Mesenchymal stem cell (in vitro differentiated cells and primary cell): Measurements from ENCODE around the gene PPP1R27.

ENCODE experiments used
- DNase-seq: peaks from one replicate; pipeline ENCODE4 v3.0.0-alpha.2; 2013
- H2AFZ ChIP-seq: one replicate; pipeline ENCODE4 v1.6.1; 2013; ENCODE audit warnings: low read depth, mild to moderate bottlenecking, control low read depth, inconsistent platforms, low read length, moderate library complexity
- H2AK5ac ChIP-seq: 2 replicates; pipeline ENCODE4 v1.6.1; 2013; ENCODE audit warnings: low read length, moderate library complexity, mild to moderate bottlenecking, inconsistent platforms; ENCODE audit not compliant: severe bottlenecking
- H2BK120ac ChIP-seq: one replicate; pipeline ENCODE4 v1.6.1; 2013; ENCODE audit warnings: low read depth, mild to moderate bottlenecking, inconsistent platforms, low read length, moderate library complexity
- H2BK12ac ChIP-seq, 2 experiments: one replicate each; pipeline ENCODE4 v1.6.1; 2013; ENCODE audit warnings: inconsistent platforms in 2 of 2, low read length in 2 of 2, mild to moderate bottlenecking in 2 of 2, moderate library complexity in 2 of 2, control low read depth in 1 of 2
- H2BK15ac ChIP-seq: one replicate; pipeline ENCODE4 v1.6.1; 2013; ENCODE audit warnings: mild to moderate bottlenecking, low read depth, inconsistent platforms; ENCODE audit not compliant: poor library complexity, severe bottlenecking
- H2BK5ac ChIP-seq: 2 replicates; pipeline ENCODE4 v1.6.1; 2013; ENCODE audit warnings: low read depth, mild to moderate bottlenecking, low read length, control low read depth, inconsistent platforms; ENCODE audit not compliant: poor library complexity, severe bottlenecking
- H3K14ac ChIP-seq, 2 experiments: one replicate each; pipeline ENCODE4 v1.6.1; 2013; ENCODE audit warnings: inconsistent platforms in 2 of 2, low read length in 2 of 2, control low read depth in 1 of 2, mild to moderate bottlenecking in 1 of 2, moderate library complexity in 1 of 2
- H3K18ac ChIP-seq, 2 experiments: one replicate each; pipeline ENCODE4 v1.6.1; 2013; ENCODE audit warnings: inconsistent platforms in 2 of 2, low read length in 2 of 2, control low read depth in 1 of 2, low read depth in 1 of 2, mild to moderate bottlenecking in 1 of 2
- H3K23ac ChIP-seq, 2 experiments: one replicate each; pipeline ENCODE4 v1.6.1; 2013; ENCODE audit warnings: inconsistent platforms in 2 of 2, low read length in 2 of 2, mild to moderate bottlenecking in 2 of 2, moderate library complexity in 2 of 2, control low read depth in 1 of 2
- H3K27ac ChIP-seq: 2 replicates; pipeline ENCODE4 v1.5.1; 2013; ENCODE audit warnings: mild to moderate bottlenecking, moderate library complexity, low read length, control low read depth, inconsistent platforms; ENCODE audit not compliant: poor library complexity, severe bottlenecking
- H3K27me3 ChIP-seq, 2 experiments: 2 replicates each; pipeline versions ENCODE4 v1.6.1 to v1.7.0; 2013; ENCODE audit warnings: low read length in 2 of 2, mild to moderate bottlenecking in 2 of 2, moderate library complexity in 2 of 2, control low read depth in 1 of 2, inconsistent platforms in 1 of 2; ENCODE audit not compliant: control insufficient read depth in 1 of 2, insufficient read depth in 1 of 2
- H3K36me3 ChIP-seq, 2 experiments: 2 replicates each; pipeline versions ENCODE4 v1.6.1 to v1.7.0; 2013; ENCODE audit warnings: low read length in 2 of 2, control low read depth in 1 of 2, inconsistent platforms in 1 of 2, low read depth in 1 of 2, mild to moderate bottlenecking in 1 of 2; ENCODE audit not compliant: insufficient read depth in 2 of 2, control insufficient read depth in 1 of 2
- H3K4ac ChIP-seq, 2 experiments: one replicate each; pipeline ENCODE4 v1.6.1; 2013; ENCODE audit warnings: inconsistent platforms in 2 of 2, low read length in 2 of 2, mild to moderate bottlenecking in 2 of 2, moderate library complexity in 2 of 2, control low read depth in 1 of 2, low read depth in 1 of 2
- H3K4me1 ChIP-seq: 2 replicates; pipeline ENCODE4 v1.6.1; 2013; ENCODE audit warnings: low read depth, low read length, control low read depth; ENCODE audit not compliant: control insufficient read depth, insufficient read depth
- H3K4me2 ChIP-seq: 2 replicates; pipeline ENCODE4 v1.6.1; 2013; ENCODE audit warnings: low read length, mild to moderate bottlenecking, inconsistent platforms; ENCODE audit not compliant: poor library complexity, severe bottlenecking
- H3K4me3 ChIP-seq, 2 experiments: 2 replicates each; pipeline versions ENCODE4 v1.5.1 to v1.7.0; 2013; ENCODE audit warnings: low read length in 2 of 2, mild to moderate bottlenecking in 2 of 2, control low read depth in 1 of 2, low read depth in 1 of 2; ENCODE audit not compliant: insufficient read depth in 1 of 2
- H3K79me1 ChIP-seq: replicated peaks from 2 replicates; pipeline ENCODE4 v1.6.1; 2013; ENCODE audit warnings: mild to moderate bottlenecking, control low read depth, low read length, inconsistent platforms; ENCODE audit not compliant: poor library complexity, severe bottlenecking
- H3K9ac ChIP-seq: 2 replicates; pipeline ENCODE4 v1.7.0; 2013; ENCODE audit warnings: mild to moderate bottlenecking, low read length, moderate library complexity
- H3K9me3 ChIP-seq: 2 replicates; pipeline ENCODE4 v1.7.0; 2013; ENCODE audit warnings: mild to moderate bottlenecking, low read length; ENCODE audit not compliant: control insufficient read depth
- H4K8ac ChIP-seq: one replicate; pipeline ENCODE4 v1.6.1; 2013; ENCODE audit warnings: inconsistent platforms, mild to moderate bottlenecking, low read length, moderate library complexity
- H4K91ac ChIP-seq: one replicate; pipeline ENCODE4 v1.6.1; 2013; ENCODE audit warnings: mild to moderate bottlenecking, low read length, inconsistent platforms
- WGBS: methylation state at CpG from one replicate; pipeline ENCODE4 v1.1.7; 2013; ENCODE audit warnings: mixed read lengths; 5-methylcytosine and 5-hydroxymethylcytosine counted together

PPP1R27 gene

DNA sequence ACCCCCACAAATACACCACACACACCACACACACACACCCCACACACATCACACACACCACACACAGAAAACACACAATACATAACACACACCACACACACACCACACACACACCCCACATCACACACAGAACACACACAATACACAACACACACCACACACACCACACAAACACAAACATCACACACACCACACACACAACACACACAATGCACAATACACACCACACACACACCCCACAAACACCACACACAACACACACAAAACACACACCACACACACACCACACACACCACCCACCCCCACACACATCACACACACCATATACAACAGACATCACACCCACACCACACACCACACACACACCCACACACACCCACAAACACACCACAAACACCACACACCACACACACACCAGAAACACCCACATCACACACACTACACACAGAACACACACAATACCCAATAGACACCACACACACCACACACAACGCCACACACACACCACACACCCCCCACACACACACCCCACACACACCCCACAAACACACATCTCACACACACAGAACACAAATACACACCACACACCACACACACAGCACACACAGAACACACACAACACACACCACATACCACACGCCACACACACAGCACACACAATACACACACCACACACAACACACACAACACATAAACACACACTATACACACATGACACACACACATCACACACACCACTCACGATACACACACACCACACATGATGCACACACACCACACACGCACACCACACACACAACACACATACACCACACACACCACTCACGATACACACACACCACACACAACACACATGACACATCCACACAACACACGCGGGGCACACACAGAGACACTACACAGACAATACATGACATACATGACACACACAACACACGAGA is 41.9 kb downstream of the PPP1R27 start:
- peak overlapping the region in 1 of 2 experiments; percentile 10 for H2BK12ac ChIP-seq
- H2BK120ac ChIP-seq, result no peak overlapping the region
- H2BK15ac ChIP-seq, result no peak overlapping the region
- H3K14ac ChIP-seq, result peak overlapping the region in 1 of 2 experiments; percentile 61
- H3K4me1 ChIP-seq, result peaks cover 3% of the 10 kb centered on the region
- H3K36me3 ChIP-seq, result peaks cover 0 to 2% of the 10 kb centered on the region in 2 experiments
- peak overlapping the region in 1 of 2 experiments; percentile 56 for H3K23ac ChIP-seq
- no peak overlapping the region for H3K27ac ChIP-seq
- no peaks in the 10 kb centered on the region for H3K79me1 ChIP-seq
- no peak overlapping the region for H2AFZ ChIP-seq
- WGBS, result 92% methylated on average over 8 of the region's 8 CpGs
- no peak overlapping the region for H3K4me3 ChIP-seq
- H2BK5ac ChIP-seq, result no peak overlapping the region
- peaks cover 5 to 27% of the 10 kb centered on the region in 2 experiments for H3K27me3 ChIP-seq
- H3K9me3 ChIP-seq, result no peaks in the 10 kb centered on the region
- no peak for DNase-seq
- H2AK5ac ChIP-seq, result no peak overlapping the region
- no peak overlapping the region for H3K18ac ChIP-seq
- H3K9ac ChIP-seq, result no peak overlapping the region
- H4K8ac ChIP-seq, result no peak overlapping the region
- H3K4ac ChIP-seq, result no peak overlapping the region
- peak overlapping the region; percentile 82 for H4K91ac ChIP-seq
- no peak overlapping the region for H3K4me2 ChIP-seq
